HEK293 (cell line): ENCODE measurements around the gene DBX1.

Experiments used
- ZBTB1 ChIP-seq: fragments of 450-650 bp; formaldehyde crosslinking; IDR thresholded peaks from 2 replicates; pipeline ENCODE4 v1.5.1; 2016; ENCODE audit warnings: missing biosample characterization, missing genetic modification characterization
- ZFP37 ChIP-seq: fragments of 450-650 bp; formaldehyde crosslinking; IDR thresholded peaks from 2 replicates; pipeline ENCODE4 v1.5.1; 2016; ENCODE audit warnings: missing biosample characterization, missing genetic modification characterization
- ZNF366 ChIP-seq: fragments of 450-650 bp; formaldehyde crosslinking; conservative IDR thresholded peaks from 2 replicates; pipeline ENCODE4 v1.5.1; 2016; ENCODE audit warnings: missing biosample characterization, missing genetic modification characterization
- ZNF561 ChIP-seq: fragments of 450-650 bp; IDR thresholded peaks from 2 replicates; pipeline ENCODE4 v1.5.1; 2018; ENCODE audit warnings: missing biosample characterization, missing genetic modification characterization, borderline replicate concordance
- ZNF776 ChIP-seq: fragments of 450-650 bp; formaldehyde crosslinking; IDR thresholded peaks from 2 replicates; pipeline ENCODE4 v1.5.0; 2017; ENCODE audit warnings: missing biosample characterization, missing genetic modification characterization, borderline replicate concordance
- ZSCAN30 ChIP-seq: fragments of 450-650 bp; IDR thresholded peaks from 2 replicates; pipeline ENCODE4 v1.5.1; 2018; ENCODE audit warnings: missing biosample characterization, mild to moderate bottlenecking, missing genetic modification characterization, moderate library complexity
- TF ChIP-seq, protein P1 (sequence below): fragments of 450-650 bp; formaldehyde crosslinking; IDR thresholded peaks from 2 replicates; pipeline ENCODE4 v1.5.1; 2017; ENCODE audit warnings: missing biosample characterization, missing genetic modification characterization
- TF ChIP-seq, protein P2 (sequence below): fragments of 450-650 bp; formaldehyde crosslinking; IDR thresholded peaks from 2 replicates; pipeline ENCODE4 v1.5.1; 2016; ENCODE audit warnings: missing biosample characterization, missing genetic modification characterization
- TF ChIP-seq, protein P3 (sequence below): sonication (generic); formaldehyde crosslinking; IDR thresholded peaks from 2 replicates; pipeline ENCODE4 v1.8.1; 2022; ENCODE audit warnings: mild to moderate bottlenecking, moderate library complexity, missing genetic modification reagents

DNA sequence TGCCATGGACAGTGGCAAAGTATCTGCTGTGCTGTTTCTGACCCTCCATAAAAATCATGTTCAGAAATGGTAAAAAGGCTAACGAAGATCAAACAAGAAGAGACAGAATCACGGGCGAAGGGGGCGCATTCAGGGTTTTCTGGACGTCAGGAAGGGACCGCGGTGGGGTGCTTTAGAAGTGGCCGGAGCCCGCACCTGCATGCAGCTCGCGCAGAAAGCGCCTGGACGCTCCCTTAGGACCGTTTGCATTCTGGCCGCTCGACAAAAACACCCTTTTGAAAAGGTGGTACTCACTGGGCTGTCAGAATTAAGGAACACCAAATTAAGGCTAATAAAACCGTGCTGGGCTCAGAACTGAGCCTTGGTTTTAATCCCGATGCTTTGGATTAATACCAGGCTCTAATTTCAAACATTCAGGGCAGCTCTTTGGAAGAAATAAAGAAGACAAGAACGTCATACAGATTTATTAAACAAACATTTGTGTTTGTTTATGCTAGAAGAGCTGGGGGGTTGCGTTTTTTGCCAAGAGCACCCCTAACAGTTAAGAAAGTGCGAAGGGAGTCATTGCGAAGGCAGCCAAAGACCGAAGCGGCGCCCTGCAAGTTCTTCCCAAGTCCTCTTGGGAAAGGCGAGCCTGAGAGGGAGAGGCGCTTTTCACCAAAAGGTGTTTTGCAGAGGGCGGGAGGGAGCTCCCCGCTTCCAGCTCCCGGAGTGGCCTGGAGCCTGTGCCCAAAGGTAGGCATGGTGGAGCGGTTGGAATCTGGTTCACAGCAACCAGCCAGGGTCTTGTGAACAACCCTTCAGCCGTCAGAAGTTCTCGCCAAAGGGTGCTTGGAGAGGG, 47.7 kb upstream of the DBX1 start:
- TF ChIP-seq, protein P1, sequence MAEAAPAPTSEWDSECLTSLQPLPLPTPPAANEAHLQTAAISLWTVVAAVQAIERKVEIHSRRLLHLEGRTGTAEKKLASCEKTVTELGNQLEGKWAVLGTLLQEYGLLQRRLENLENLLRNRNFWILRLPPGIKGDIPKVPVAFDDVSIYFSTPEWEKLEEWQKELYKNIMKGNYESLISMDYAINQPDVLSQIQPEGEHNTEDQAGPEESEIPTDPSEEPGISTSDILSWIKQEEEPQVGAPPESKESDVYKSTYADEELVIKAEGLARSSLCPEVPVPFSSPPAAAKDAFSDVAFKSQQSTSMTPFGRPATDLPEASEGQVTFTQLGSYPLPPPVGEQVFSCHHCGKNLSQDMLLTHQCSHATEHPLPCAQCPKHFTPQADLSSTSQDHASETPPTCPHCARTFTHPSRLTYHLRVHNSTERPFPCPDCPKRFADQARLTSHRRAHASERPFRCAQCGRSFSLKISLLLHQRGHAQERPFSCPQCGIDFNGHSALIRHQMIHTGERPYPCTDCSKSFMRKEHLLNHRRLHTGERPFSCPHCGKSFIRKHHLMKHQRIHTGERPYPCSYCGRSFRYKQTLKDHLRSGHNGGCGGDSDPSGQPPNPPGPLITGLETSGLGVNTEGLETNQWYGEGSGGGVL: no peak
- TF ChIP-seq ZNF561 (tag by site-specific recombination): no peak
- TF ChIP-seq ZSCAN30 (tag by site-specific recombination): no peak
- TF ChIP-seq ZNF776 (tag by site-specific recombination): no peak
- no peak for TF ChIP-seq ZBTB1 (tag by site-specific recombination)
- TF ChIP-seq, protein P2, sequence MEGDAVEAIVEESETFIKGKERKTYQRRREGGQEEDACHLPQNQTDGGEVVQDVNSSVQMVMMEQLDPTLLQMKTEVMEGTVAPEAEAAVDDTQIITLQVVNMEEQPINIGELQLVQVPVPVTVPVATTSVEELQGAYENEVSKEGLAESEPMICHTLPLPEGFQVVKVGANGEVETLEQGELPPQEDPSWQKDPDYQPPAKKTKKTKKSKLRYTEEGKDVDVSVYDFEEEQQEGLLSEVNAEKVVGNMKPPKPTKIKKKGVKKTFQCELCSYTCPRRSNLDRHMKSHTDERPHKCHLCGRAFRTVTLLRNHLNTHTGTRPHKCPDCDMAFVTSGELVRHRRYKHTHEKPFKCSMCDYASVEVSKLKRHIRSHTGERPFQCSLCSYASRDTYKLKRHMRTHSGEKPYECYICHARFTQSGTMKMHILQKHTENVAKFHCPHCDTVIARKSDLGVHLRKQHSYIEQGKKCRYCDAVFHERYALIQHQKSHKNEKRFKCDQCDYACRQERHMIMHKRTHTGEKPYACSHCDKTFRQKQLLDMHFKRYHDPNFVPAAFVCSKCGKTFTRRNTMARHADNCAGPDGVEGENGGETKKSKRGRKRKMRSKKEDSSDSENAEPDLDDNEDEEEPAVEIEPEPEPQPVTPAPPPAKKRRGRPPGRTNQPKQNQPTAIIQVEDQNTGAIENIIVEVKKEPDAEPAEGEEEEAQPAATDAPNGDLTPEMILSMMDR (tag by site-specific recombination): no peak
- TF ChIP-seq ZFP37 (tag by site-specific recombination): no peak
- no peak for TF ChIP-seq ZNF366 (tag by site-specific recombination)
- TF ChIP-seq, protein P3, sequence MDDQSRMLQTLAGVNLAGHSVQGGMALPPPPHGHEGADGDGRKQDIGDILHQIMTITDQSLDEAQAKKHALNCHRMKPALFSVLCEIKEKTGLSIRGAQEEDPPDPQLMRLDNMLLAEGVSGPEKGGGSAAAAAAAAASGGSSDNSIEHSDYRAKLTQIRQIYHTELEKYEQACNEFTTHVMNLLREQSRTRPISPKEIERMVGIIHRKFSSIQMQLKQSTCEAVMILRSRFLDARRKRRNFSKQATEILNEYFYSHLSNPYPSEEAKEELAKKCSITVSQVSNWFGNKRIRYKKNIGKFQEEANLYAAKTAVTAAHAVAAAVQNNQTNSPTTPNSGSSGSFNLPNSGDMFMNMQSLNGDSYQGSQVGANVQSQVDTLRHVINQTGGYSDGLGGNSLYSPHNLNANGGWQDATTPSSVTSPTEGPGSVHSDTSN (CRISPR knock-in tag): no peak
